Activated T-cell treated with anti-CD3 and anti-CD28 coated beads, Interleukin-2, amount 50 U/mL, for 4 hours (primary cell): ENCODE measurements around the gene PDIK1L. TPM values are rescaled to one million over a fixed set of nuclear protein-coding genes. Genes with fewer than 3 reads are reported as not detected.
"Not testable (repeated sequence)": the region's sequence is repeated elsewhere in the genome, so short reads cannot be mapped to it uniquely, and the experiment has no call there.

ENCODE experiments used
- ATAC-seq, 2 donors: fragments of 200-7000 bp; cut with Tn5 transposase; one replicate each; pipeline ENCODE4 v1.10.0; 2021
- DNase-seq: peaks from one replicate; pipeline ENCODE4 v3.0.0-alpha.2; 2020
- H3K27me3 Mint-ChIP-seq: one replicate; pipeline ENCODE4 v1.8.0; 2021; ENCODE audit warnings: low read depth, mixed read lengths
- H3K36me3 Mint-ChIP-seq: one replicate; pipeline ENCODE4 v1.8.0; 2022; ENCODE audit warnings: mixed read lengths; ENCODE audit not compliant: insufficient read depth
- H3K4me1 Mint-ChIP-seq: one replicate; pipeline ENCODE4 v1.8.0; 2021; ENCODE audit warnings: low read depth, mixed read lengths
- H3K4me3 Mint-ChIP-seq: one replicate; pipeline ENCODE4 v1.8.0; 2021; ENCODE audit warnings: mild to moderate bottlenecking, moderate library complexity, mixed read lengths
- H3K9me3 Mint-ChIP-seq: one replicate; pipeline ENCODE4 v1.8.0; 2021; ENCODE audit warnings: mixed read lengths
- total RNA-seq, 3 donors: library from RNA; stranded (reverse); gene quantifications; one replicate each; pipeline ENCODE4 v1.2.1, GENCODE V29; 2021

The PDIK1L gene
- total RNA-seq, 3 donors from 2014 or later: 9.6 to 13.5 (median 12.2) TPM

GRCh38 chr1:26079960-26080814 lies 31.4 kb upstream of the PDIK1L start:
- Mint-ChIP-seq H3K27me3 (peaks cover 19% of the 10 kb centered on the region), H3K36me3 (no peaks in the 10 kb centered on the region), H3K4me1 (peaks cover 9% of the 10 kb centered on the region), H3K4me3 (no peak overlapping the region), H3K9me3 (no peaks in the 10 kb centered on the region)
- ATAC-seq: no peak
- no peak for DNase-seq

- no peak for ATAC-seq
Observed at GRCh38 chr1:26081267-26082019, 30.2 kb upstream of the PDIK1L start.

GRCh38 chr1:26082020-26082350 lies 29.6 kb upstream of the PDIK1L start:
- Mint-ChIP-seq H3K9me3 (no peaks in the 10 kb centered on the region), H3K36me3 (no peaks in the 10 kb centered on the region), H3K4me1 (no peaks in the 10 kb centered on the region), H3K27me3 (peaks cover 22% of the 10 kb centered on the region), H3K4me3 (no peak overlapping the region)
- DNase-seq (no peak), ATAC-seq (no peak)

More at GRCh38 chr1:26081267-26082019, 30.2 kb upstream of the PDIK1L start:
- peaks cover 25% of the 10 kb centered on the region for H3K27me3 Mint-ChIP-seq
- no peaks in the 10 kb centered on the region for H3K36me3 Mint-ChIP-seq
- DNase-seq: no peak
- no peaks in the 10 kb centered on the region for H3K4me1 Mint-ChIP-seq
- no peaks in the 10 kb centered on the region for H3K9me3 Mint-ChIP-seq
- no peak overlapping the region for H3K4me3 Mint-ChIP-seq

- no peaks in the 10 kb centered on the region for H3K36me3 Mint-ChIP-seq
- ATAC-seq (no peak), DNase-seq (no peak)
- no peaks in the 10 kb centered on the region for H3K4me1 Mint-ChIP-seq
- no peak overlapping the region for H3K4me3 Mint-ChIP-seq
- H3K27me3 Mint-ChIP-seq: peaks cover 21% of the 10 kb centered on the region
- H3K9me3 Mint-ChIP-seq: no peaks in the 10 kb centered on the region
Observed at GRCh38 chr1:26083208-26083607, 28.4 kb upstream of the PDIK1L start.

GRCh38 chr1:26084091-26084561 lies 27.5 kb upstream of the PDIK1L start:
- ATAC-seq (no peak), DNase-seq (no peak)
- no peaks in the 10 kb centered on the region for H3K9me3 Mint-ChIP-seq
- no peaks in the 10 kb centered on the region for H3K36me3 Mint-ChIP-seq
- peaks cover 23% of the 10 kb centered on the region for H3K27me3 Mint-ChIP-seq
- H3K4me3 Mint-ChIP-seq: no peak overlapping the region
- no peaks in the 10 kb centered on the region for H3K4me1 Mint-ChIP-seq

- Mint-ChIP-seq H3K9me3 (no peaks in the 10 kb centered on the region), H3K4me1 (no peaks in the 10 kb centered on the region), H3K36me3 (no peaks in the 10 kb centered on the region), H3K27me3 (peaks cover 26% of the 10 kb centered on the region), H3K4me3 (no peak overlapping the region)
- ATAC-seq: no peak
- no peak for DNase-seq
Observed at GRCh38 chr1:26084844-26085243, 26.8 kb upstream of the PDIK1L start.

GRCh38 chr1:26089125-26089524 lies 22.5 kb upstream of the PDIK1L start:
- Mint-ChIP-seq H3K9me3 (no peaks in the 10 kb centered on the region), H3K36me3 (no peaks in the 10 kb centered on the region), H3K4me3 (no peak overlapping the region), H3K27me3 (peaks cover 50% of the 10 kb centered on the region), H3K4me1 (no peaks in the 10 kb centered on the region)
- ATAC-seq: no peak
- DNase-seq: no peak

GRCh38 chr1:26090893-26091292 lies 20.7 kb upstream of the PDIK1L start:
- no peaks in the 10 kb centered on the region for H3K4me1 Mint-ChIP-seq
- no peak for ATAC-seq
- H3K4me3 Mint-ChIP-seq: no peak overlapping the region
- H3K9me3 Mint-ChIP-seq: no peaks in the 10 kb centered on the region
- peaks cover 38% of the 10 kb centered on the region for H3K27me3 Mint-ChIP-seq
- no peak for DNase-seq
- no peaks in the 10 kb centered on the region for H3K36me3 Mint-ChIP-seq

GRCh38 chr1:26092422-26092821 lies 19.2 kb upstream of the PDIK1L start:
- no peaks in the 10 kb centered on the region for H3K4me1 Mint-ChIP-seq
- ATAC-seq (no peak), DNase-seq (no peak)
- H3K9me3 Mint-ChIP-seq: no peaks in the 10 kb centered on the region
- H3K4me3 Mint-ChIP-seq: no peak overlapping the region
- H3K36me3 Mint-ChIP-seq: no peaks in the 10 kb centered on the region
- H3K27me3 Mint-ChIP-seq: peaks cover 34% of the 10 kb centered on the region

- H3K4me1 Mint-ChIP-seq, DNase-seq, H3K9me3 Mint-ChIP-seq, H3K4me3 Mint-ChIP-seq, H3K36me3 Mint-ChIP-seq, ATAC-seq: not testable (repeated sequence)
- peaks cover 31% of the 10 kb centered on the region for H3K27me3 Mint-ChIP-seq
Observed at GRCh38 chr1:26093569-26093968, 18.1 kb upstream of the PDIK1L start.

- Mint-ChIP-seq H3K27me3 (peaks cover 31% of the 10 kb centered on the region), H3K36me3 (no peaks in the 10 kb centered on the region), H3K4me3 (no peak overlapping the region), H3K9me3 (no peaks in the 10 kb centered on the region), H3K4me1 (no peaks in the 10 kb centered on the region)
- no peak for DNase-seq
- ATAC-seq: no peak
Observed at GRCh38 chr1:26094076-26094669, 17.5 kb upstream of the PDIK1L start.

- ATAC-seq (no peak), DNase-seq (no peak)
- no peaks in the 10 kb centered on the region for H3K4me1 Mint-ChIP-seq
- no peaks in the 10 kb centered on the region for H3K9me3 Mint-ChIP-seq
- no peak overlapping the region for H3K4me3 Mint-ChIP-seq
- peaks cover 29% of the 10 kb centered on the region for H3K27me3 Mint-ChIP-seq
- no peaks in the 10 kb centered on the region for H3K36me3 Mint-ChIP-seq
Observed at GRCh38 chr1:26094677-26095383, 16.8 kb upstream of the PDIK1L start.

- Mint-ChIP-seq H3K27me3 (peaks cover 19% of the 10 kb centered on the region), H3K4me1 (no peaks in the 10 kb centered on the region), H3K9me3 (no peaks in the 10 kb centered on the region), H3K36me3 (no peaks in the 10 kb centered on the region), H3K4me3 (no peak overlapping the region)
- no peak for DNase-seq
- ATAC-seq: no peak
Observed at GRCh38 chr1:26096471-26096870, 15.2 kb upstream of the PDIK1L start.

- H3K36me3 Mint-ChIP-seq: no peaks in the 10 kb centered on the region
- peaks cover 9% of the 10 kb centered on the region for H3K27me3 Mint-ChIP-seq
- no peaks in the 10 kb centered on the region for H3K9me3 Mint-ChIP-seq
- DNase-seq: no peak
- no peak overlapping the region for H3K4me3 Mint-ChIP-seq
- peak in 1 of 2 donors; percentile 46 for ATAC-seq
- H3K4me1 Mint-ChIP-seq: no peaks in the 10 kb centered on the region
Observed at GRCh38 chr1:26097696-26098095, 13.9 kb upstream of the PDIK1L start.
